ENCODE measurements around the gene KCTD13.
"Not testable (repeated sequence)": the region's sequence is repeated elsewhere in the genome, so short reads cannot be mapped to it uniquely, and the experiment has no call there.

The KCTD13 gene

GRCh38 chr16:29922986-29923501 is 3.0 kb downstream of the KCTD13 start:
- no peak for TF ChIP-seq ZNF274 (IDR thresholded peaks at IDR 0.05; ENCODE audit: low read depth, low read length)
- H3K4me3 ChIP-seq (ENCODE audit: low read length), result no peak overlapping the region

GRCh38 chr16:29922326-29922725 is 3.7 kb downstream of the KCTD13 start:
- H3K4me3 ChIP-seq (ENCODE audit: low read length), result no peak overlapping the region
- TF ChIP-seq ZNF274 (IDR thresholded peaks at IDR 0.05; ENCODE audit: low read depth, low read length), result no peak

DNA sequence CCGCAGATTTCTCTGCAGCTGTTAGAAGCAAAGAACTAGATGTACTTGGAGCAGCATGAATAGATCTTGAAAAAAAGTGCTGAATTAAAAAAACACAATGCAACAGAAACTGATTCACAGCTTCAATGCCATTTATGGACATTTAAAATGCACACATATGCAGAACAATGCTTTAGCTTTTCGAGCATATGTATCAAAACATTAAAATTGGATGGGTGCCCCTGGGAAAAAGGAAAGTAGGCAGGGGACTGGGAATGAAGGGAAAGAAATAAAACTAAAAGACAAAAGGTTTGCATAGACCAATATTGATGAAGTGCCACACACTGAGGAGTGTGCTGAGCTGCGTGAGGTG is 5.0 kb downstream of the KCTD13 start:
- TF ChIP-seq ZNF274 (IDR thresholded peaks at IDR 0.05; ENCODE audit: low read depth, low read length), result no peak
- H3K4me3 ChIP-seq (ENCODE audit: low read length), result no peak overlapping the region

DNA sequence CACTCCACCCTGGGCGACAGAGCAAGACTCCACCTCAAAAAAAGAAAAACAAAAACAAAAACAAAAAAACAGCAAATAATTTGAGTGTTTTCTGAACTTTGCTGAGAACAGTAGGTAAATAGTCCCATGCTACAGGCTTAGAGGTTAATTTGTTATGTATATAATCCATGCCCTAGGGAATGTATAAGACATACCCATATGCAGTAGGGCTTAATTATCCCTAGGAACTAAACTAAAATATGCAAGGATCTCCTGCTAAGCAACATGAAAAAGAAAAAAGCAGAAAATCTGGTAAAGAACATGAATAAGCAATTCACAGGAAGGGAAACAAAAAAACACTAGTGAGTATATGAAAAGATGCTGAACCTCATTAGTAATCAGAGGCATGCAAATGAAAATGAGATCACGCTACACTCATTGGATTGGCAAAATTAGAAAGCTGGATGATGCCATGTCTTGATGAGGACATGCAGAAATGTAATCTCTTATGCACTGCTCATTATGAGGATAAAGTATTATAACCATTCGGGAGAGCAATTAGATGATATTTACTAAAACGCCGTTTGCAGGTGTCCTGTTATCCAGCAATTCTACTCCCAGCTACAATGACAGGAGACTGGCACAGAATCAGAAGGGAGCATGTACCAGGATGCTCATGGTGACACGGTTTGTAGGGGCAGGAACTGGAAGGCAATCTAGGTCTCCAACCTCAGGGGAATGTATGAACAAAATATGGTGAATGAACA is 5.6 kb downstream of the KCTD13 start:
- H3K4me3 ChIP-seq (ENCODE audit: low read length), result no peak overlapping the region
- TF ChIP-seq ZNF274 (IDR thresholded peaks at IDR 0.05; ENCODE audit: low read depth, low read length), result no peak

- no peak for TF ChIP-seq ZNF274 (IDR thresholded peaks at IDR 0.05; ENCODE audit: low read depth, low read length)
- no peak overlapping the region for H3K4me3 ChIP-seq (ENCODE audit: low read length)
Measured at GRCh38 chr16:29916979-29917378, 9.0 kb downstream of the KCTD13 start.

- no peak overlapping the region for H3K4me3 ChIP-seq (ENCODE audit: low read length)
- no peak for TF ChIP-seq ZNF274 (IDR thresholded peaks at IDR 0.05; ENCODE audit: low read depth, low read length)
Measured at GRCh38 chr16:29915590-29916247, 10.3 kb downstream of the KCTD13 start.

DNA sequence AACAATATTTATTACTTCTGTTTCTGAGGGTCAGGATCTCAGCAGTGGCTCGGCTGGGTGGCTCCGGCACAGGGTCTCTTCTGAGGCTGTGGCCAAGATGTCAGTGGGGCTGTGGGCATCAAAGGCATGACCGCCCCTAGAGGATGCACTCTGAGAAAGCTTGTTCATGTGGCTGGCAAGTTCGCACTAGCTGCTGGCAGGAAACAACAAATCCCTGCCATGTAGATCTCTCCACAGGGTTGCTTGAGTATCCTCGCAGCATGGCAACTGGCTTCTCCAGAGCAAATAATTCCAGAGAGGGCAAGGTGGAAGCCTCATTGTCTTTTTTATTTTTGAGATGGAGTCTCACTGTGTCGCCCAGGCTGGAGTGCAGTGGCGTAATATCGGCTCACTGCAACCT is 12.5 kb downstream of the KCTD13 start:
- no peak for TF ChIP-seq ZNF274 (IDR thresholded peaks at IDR 0.05; ENCODE audit: low read depth, low read length)
- H3K4me3 ChIP-seq (ENCODE audit: low read length), result no peak overlapping the region

- no peak for TF ChIP-seq ZNF274 (IDR thresholded peaks at IDR 0.05; ENCODE audit: low read depth, low read length)
Measured at GRCh38 chr16:29912087-29912486, 13.9 kb downstream of the KCTD13 start.

GRCh38 chr16:29911676-29912010 is 14.4 kb downstream of the KCTD13 start:
- no peak for TF ChIP-seq ZNF274 (IDR thresholded peaks at IDR 0.05; ENCODE audit: low read depth, low read length)
- no peak overlapping the region for H3K4me3 ChIP-seq (ENCODE audit: low read length)

More at GRCh38 chr16:29912087-29912486, 13.9 kb downstream of the KCTD13 start:
- H3K4me3 ChIP-seq (ENCODE audit: low read length), result no peak overlapping the region

GRCh38 chr16:29910819-29911675 is 15.0 kb downstream of the KCTD13 start:
- no peak for TF ChIP-seq ZNF274 (IDR thresholded peaks at IDR 0.05; ENCODE audit: low read depth, low read length)
- H3K4me3 ChIP-seq (ENCODE audit: low read length), result no peak overlapping the region

DNA sequence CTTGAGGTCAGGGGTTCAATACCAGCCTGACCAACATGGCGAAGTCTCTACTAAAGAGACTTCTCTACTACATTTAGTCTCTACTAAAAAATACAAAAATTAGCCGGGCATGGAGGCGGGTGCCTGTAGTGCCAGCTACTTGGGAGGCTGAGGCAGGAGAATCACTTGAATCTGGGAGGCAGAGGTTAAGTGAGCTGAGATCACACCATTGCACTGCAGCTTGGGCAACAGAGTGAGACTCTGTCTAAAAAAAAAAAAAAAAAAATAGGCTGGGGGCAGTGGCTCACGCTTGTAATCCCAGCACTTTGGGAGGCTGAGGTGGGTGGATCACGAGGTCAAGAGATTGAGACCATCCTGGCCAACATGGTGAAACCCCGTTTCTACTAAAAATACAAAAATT is 16.2 kb downstream of the KCTD13 start:
- H3K4me3 ChIP-seq (ENCODE audit: low read length), result not testable (repeated sequence)

GRCh38 chr16:29909391-29909790 is 16.6 kb downstream of the KCTD13 start:
- TF ChIP-seq ZNF274 (IDR thresholded peaks at IDR 0.05; ENCODE audit: low read depth, low read length), result no peak
- no peak overlapping the region for H3K4me3 ChIP-seq (ENCODE audit: low read length)

DNA sequence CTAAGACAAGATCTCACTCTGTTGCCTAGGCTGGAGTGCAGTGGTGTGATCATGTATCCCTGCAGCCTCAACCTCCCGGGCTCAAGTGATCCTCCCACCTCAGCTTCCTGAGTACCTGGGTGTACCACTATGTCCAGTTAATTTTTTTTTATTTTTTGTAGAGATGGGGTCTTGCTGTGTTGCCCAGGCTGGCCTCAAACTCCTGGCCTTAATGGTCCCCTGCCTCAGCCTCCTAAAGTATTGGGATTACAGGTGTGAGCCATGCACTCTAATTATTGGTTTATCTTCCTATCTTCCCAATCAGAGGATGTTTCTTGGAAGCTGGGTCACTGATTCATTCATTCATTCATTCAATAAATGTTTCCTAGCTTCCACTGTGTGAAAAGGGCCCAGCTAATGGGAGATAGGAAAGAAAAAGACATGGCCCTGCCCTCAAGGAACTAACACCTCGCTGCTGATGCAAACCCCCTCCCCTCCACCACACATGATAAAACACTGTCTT is 17.3 kb downstream of the KCTD13 start:
- TF ChIP-seq ZNF274 (IDR thresholded peaks at IDR 0.05; ENCODE audit: low read depth, low read length), result no peak
- no peak overlapping the region for H3K4me3 ChIP-seq (ENCODE audit: low read length)

DNA sequence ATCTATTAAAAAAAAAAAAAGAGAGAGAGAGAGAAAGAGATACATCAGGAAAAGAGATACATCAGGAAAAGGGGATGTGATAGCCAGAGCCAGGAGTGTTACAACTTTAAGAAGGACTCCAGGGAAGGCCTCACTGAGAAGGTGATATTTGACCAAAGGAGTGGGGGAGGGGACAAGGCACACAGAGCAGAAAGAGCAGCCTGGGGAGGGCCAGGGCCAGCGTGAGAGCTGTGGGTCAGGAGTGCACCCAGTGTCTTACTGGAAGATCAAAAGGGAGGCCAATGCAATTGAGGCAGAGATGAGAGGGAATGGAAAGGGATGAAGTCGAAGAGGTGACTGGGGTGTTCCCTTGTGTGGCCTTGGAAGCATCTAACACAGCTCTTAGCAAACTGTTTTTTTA is 18.1 kb downstream of the KCTD13 start:
- no peak for TF ChIP-seq ZNF274 (IDR thresholded peaks at IDR 0.05; ENCODE audit: low read depth, low read length)
- no peak overlapping the region for H3K4me3 ChIP-seq (ENCODE audit: low read length)

Data from GM08714 (cell line).